ENCODE results near the gene NEB. TPM values are rescaled to one million over a fixed set of nuclear protein-coding genes. Genes with fewer than 3 reads are reported as not detected.
"Not testable (repeated sequence)": the region's sequence is repeated elsewhere in the genome, so short reads cannot be mapped to it uniquely, and the experiment has no call there.

NEB gene
- total RNA-seq, 1 donor from 2014 or later, result 5.0 TPM

DNA sequence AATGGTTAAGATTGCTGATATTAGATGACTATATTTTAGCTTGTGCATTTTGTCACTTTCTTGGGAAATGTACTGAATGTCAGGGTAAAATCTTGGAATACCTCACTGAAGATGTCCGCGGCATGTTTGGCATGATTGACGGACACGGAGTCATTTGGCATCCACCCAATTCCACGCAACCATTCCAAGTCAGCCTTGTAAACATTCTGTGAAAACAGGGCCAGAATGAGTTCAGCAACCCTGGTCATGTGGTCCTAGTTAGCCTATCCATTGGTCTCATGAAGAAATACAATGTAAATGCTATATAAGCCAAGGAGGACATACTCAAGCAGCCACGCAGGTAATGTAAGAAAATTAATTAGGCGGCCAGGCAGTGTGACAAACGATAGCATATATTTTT, 165.1 kb downstream of the NEB start:
- no peak for TF ChIP-seq CTCF (conservative IDR thresholded peaks at IDR 0.05)
- no peaks in the 10 kb centered on the region for H3K36me3 Mint-ChIP-seq
- no peaks in the 10 kb centered on the region for H3K4me1 Mint-ChIP-seq (ENCODE audit: unreplicated experiment)
- no peak overlapping the region for H3K27ac Mint-ChIP-seq
- no peaks in the 10 kb centered on the region for H3K9me3 Mint-ChIP-seq
- no peak overlapping the region for H3K4me3 Mint-ChIP-seq
- DNase-seq (ENCODE audit: extremely low spot score, unreplicated experiment), result no peak
- H3K27me3 Mint-ChIP-seq, result no peaks in the 10 kb centered on the region

DNA sequence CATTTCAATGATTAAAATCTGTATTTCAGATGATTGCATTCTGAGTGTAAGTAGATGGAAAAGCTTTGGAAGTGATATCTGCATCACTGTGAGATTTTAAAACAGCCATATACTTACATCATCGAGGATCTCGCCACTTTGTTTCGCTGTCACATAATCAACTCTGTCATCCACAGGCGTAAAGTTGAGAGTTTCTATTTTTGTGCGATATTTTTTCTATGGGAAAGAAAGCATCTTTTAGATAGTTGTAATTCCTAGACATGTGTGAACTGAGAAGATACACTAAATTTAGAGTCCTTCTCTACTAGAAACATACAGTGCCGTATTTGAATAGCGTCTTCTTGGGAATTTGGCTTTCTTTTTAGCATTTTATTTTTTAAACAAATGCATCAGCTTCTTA, 165.8 kb downstream of the NEB start:
- no peak for TF ChIP-seq CTCF (conservative IDR thresholded peaks at IDR 0.05)
- DNase-seq (ENCODE audit: extremely low spot score, unreplicated experiment), result no peak
- H3K36me3 Mint-ChIP-seq, result no peaks in the 10 kb centered on the region
- no peak overlapping the region for H3K4me3 Mint-ChIP-seq
- no peaks in the 10 kb centered on the region for H3K4me1 Mint-ChIP-seq (ENCODE audit: unreplicated experiment)
- no peak overlapping the region for H3K27ac Mint-ChIP-seq
- no peaks in the 10 kb centered on the region for H3K9me3 Mint-ChIP-seq
- H3K27me3 Mint-ChIP-seq, result no peaks in the 10 kb centered on the region

DNA sequence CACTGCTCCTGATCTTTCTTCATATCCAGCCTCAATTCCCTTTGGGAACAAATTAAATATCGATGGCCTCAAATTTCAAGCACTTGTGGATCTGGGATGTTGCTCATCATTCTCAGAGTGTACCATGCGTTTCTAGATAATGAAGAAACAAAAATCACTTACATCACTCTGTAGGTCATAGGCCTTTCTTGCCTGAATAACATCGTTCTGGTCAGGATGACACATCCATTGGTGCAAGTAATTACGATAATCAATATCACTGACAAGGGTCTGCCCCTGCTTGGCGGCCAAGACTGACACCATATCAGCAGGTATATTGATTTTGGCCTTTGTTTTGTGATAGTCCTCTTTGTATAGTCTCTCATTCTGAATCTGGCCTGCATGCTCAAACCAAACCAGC, 167.3 kb downstream of the NEB start:
- Mint-ChIP-seq H3K4me1 (ENCODE audit: unreplicated experiment) (no peaks in the 10 kb centered on the region), H3K9me3 (no peaks in the 10 kb centered on the region), H3K27me3 (no peaks in the 10 kb centered on the region), H3K27ac (no peak overlapping the region), H3K36me3 (no peaks in the 10 kb centered on the region), H3K4me3 (no peak overlapping the region)
- TF ChIP-seq CTCF (conservative IDR thresholded peaks at IDR 0.05), result no peak
- DNase-seq (ENCODE audit: extremely low spot score, unreplicated experiment), result no peak

DNA sequence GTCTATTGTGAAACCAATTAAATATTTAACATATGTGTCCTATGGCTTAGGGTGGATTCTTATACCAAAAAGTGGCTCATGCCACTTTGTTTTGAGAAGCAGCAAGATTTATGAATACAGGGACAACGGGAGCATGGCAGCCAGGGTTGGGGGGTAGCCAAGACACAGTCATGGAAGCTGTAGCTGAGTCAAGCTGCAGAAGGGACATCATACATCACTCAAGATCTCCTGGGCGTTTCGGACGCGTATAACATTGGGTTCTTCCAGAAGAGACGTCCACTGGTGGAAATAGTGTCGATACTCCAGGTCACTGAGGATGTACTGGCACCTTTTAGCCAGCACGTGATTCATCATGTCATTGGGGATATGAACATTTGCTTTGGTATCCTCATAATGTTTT, 171.9 kb downstream of the NEB start:
- no peak for TF ChIP-seq CTCF (conservative IDR thresholded peaks at IDR 0.05)
- Mint-ChIP-seq H3K27ac (no peak overlapping the region), H3K36me3 (no peaks in the 10 kb centered on the region), H3K9me3 (no peaks in the 10 kb centered on the region), H3K4me1 (ENCODE audit: unreplicated experiment) (no peaks in the 10 kb centered on the region), H3K4me3 (no peak overlapping the region), H3K27me3 (no peaks in the 10 kb centered on the region)
- no peak for DNase-seq (ENCODE audit: extremely low spot score, unreplicated experiment)

DNA sequence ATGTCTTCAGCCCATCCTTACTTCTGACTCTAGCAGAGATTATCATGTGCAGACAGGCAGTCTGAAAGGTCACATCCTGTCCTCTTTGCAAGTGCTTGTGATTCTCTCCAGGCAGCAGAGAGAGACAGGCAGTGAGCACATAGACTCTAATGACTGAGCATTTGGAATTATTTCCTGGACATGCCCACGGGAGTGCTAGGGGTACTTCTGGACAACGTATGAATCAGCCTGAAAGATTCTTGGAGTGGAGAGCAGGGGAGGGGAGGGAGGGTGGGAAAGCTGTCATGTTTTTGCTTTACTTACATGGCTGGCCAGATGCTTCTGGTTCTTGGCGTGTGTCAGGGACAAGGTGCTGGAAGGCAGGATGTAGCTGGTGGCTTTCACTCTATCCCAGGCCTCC, 174.0 kb downstream of the NEB start:
- Mint-ChIP-seq H3K4me1 (ENCODE audit: unreplicated experiment) (no peaks in the 10 kb centered on the region), H3K9me3 (no peaks in the 10 kb centered on the region), H3K4me3 (no peak overlapping the region), H3K27ac (no peak overlapping the region), H3K36me3 (no peaks in the 10 kb centered on the region), H3K27me3 (peaks cover 4% of the 10 kb centered on the region)
- DNase-seq (ENCODE audit: extremely low spot score, unreplicated experiment), result no peak
- TF ChIP-seq CTCF (conservative IDR thresholded peaks at IDR 0.05), result no peak

DNA sequence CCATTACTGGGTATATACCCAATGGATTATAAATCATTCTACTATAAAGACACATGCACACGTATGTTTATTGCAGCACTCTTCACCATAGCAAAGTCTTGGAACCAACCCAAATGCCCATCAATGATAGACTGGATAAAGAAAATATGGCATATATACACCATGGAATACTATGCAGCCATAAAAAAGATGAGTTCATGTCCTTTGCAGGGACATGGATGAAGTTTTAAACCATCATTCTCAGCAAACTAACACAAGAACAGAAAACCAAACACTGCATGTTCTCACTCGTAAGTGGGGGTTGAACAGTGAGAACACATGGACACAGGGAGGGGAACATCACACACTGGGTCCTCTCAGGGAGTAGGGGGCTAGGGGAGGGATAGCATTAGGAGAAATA, 174.8 kb downstream of the NEB start:
- H3K36me3 Mint-ChIP-seq; H3K4me3 Mint-ChIP-seq; H3K4me1 Mint-ChIP-seq (ENCODE audit: unreplicated experiment); H3K27me3 Mint-ChIP-seq; H3K9me3 Mint-ChIP-seq; H3K27ac Mint-ChIP-seq; DNase-seq (ENCODE audit: extremely low spot score, unreplicated experiment): not testable (repeated sequence)

DNA sequence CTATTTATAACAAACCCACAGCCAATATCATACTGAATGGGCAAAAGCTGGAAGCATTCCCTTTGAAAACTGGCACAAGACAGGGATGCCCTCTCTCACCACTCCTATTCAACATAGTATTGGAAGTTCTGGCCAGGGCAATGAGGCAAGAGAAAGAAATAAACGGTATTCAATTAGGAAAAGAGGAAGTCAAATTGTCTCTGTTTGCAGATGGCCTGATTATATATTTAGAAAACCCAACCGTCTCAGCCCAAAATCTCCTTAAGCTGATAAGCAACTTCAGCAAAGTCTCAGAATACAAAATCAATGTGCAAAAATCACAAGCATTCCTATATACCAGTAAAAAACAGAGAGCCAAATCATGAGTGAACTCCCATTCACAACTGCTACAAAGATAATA, 176.4 kb downstream of the NEB start:
- not testable (repeated sequence) for H3K36me3 Mint-ChIP-seq; H3K4me3 Mint-ChIP-seq; H3K27me3 Mint-ChIP-seq; H3K9me3 Mint-ChIP-seq; H3K27ac Mint-ChIP-seq; H3K4me1 Mint-ChIP-seq (ENCODE audit: unreplicated experiment); DNase-seq (ENCODE audit: extremely low spot score, unreplicated experiment)

Measured in type B pancreatic cell (in vitro differentiated cells).